ENCODE measurements around the gene RAD51B.

Gene RAD51B

DNA sequence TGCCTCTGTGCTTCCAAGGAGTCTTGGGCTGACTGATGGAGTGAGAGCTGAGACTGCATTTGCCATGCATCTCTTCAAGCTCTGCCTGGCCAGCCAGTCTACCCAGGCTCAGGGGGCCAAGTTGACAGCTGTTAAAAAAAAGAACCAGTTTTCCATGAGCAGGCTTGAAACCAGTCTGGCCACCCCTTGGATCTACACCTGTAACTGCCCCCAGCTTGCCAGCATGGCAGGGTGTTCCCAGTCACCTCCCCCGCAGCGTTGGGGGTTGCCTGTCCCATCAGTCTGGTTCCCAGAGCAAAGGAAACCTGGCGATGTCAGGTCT lies 770.6 kb downstream of the RAD51B start:
- no peak overlapping the region for H3K4me3 Mint-ChIP-seq
- peaks cover 11% of the 10 kb centered on the region for H3K4me1 Mint-ChIP-seq
- H3K9me3 Mint-ChIP-seq = no peaks in the 10 kb centered on the region
- H3K27me3 Mint-ChIP-seq = no peaks in the 10 kb centered on the region
- DNase-seq (ENCODE audit: low spot score in 2 of 2) (no peak), ATAC-seq (ENCODE audit: low read depth) (no peak)
- no peak overlapping the region for H3K27ac Mint-ChIP-seq
- H3K36me3 Mint-ChIP-seq = no peaks in the 10 kb centered on the region

- Mint-ChIP-seq H3K27me3 (no peaks in the 10 kb centered on the region), H3K36me3 (no peaks in the 10 kb centered on the region), H3K27ac (no peak overlapping the region), H3K4me1 (peaks cover 11% of the 10 kb centered on the region), H3K4me3 (no peak overlapping the region), H3K9me3 (no peaks in the 10 kb centered on the region)
- DNase-seq (ENCODE audit: low spot score in 2 of 2) (no peak), ATAC-seq (ENCODE audit: low read depth) (no peak)
Measured at GRCh38 chr14:68591786-68592185, 772.2 kb downstream of the RAD51B start.

- Mint-ChIP-seq H3K27ac (no peak overlapping the region), H3K4me1 (peaks cover 9% of the 10 kb centered on the region), H3K27me3 (no peaks in the 10 kb centered on the region), H3K36me3 (no peaks in the 10 kb centered on the region), H3K4me3 (no peak overlapping the region), H3K9me3 (no peaks in the 10 kb centered on the region)
- ATAC-seq (ENCODE audit: low read depth) (no peak), DNase-seq (ENCODE audit: low spot score in 2 of 2) (no peak)
Measured at GRCh38 chr14:68592948-68593556, 773.5 kb downstream of the RAD51B start.

DNA sequence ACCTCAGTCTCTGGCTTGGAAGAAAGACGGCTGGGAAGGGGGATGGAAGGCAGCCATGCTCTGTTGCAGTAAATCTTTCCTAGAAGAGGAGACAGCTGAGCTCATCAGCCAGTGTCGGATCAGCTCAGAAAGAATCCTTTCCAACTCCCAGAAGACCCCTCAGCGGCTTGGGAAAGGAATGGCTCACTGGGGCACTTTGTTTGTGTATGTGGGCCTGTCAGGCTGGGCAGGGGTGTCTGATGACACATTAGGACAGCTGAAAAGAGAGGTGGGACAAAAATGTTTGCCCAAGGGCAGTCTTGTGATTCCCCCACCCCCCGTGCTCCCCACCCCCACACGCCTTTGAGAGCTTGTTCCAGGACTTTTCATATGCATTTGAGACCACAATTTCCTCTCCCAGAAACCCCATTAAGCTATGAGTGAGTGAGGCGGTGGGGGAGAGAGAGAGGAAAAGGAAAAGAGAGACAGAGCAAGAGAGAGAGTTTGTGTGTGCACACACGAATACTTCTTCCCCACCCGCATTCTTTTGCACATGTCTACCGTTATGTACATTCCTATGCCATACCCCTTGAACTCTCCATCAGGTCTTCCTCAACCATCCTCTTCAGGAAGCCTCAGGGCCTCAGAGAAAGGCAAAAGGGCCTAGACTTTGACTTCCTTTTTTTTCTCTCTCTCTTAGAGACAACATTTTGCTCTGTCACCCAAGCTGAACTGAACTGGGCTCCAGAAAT lies 774.4 kb downstream of the RAD51B start:
- peak overlapping the region; percentile 28 for H3K27ac Mint-ChIP-seq
- H3K9me3 Mint-ChIP-seq = no peaks in the 10 kb centered on the region
- no peak overlapping the region for H3K4me3 Mint-ChIP-seq
- peak; percentile 62 for ATAC-seq (ENCODE audit: low read depth)
- H3K27me3 Mint-ChIP-seq = no peaks in the 10 kb centered on the region
- H3K36me3 Mint-ChIP-seq = no peaks in the 10 kb centered on the region
- H3K4me1 Mint-ChIP-seq = peaks cover 9% of the 10 kb centered on the region
- DNase-seq (ENCODE audit: low spot score in 2 of 2) = peak in 1 of 2 donors; percentile 8

GRCh38 chr14:68594737-68595380 lies 775.3 kb downstream of the RAD51B start:
- ATAC-seq (ENCODE audit: low read depth) (no peak), DNase-seq (ENCODE audit: low spot score in 2 of 2) (no peak)
- Mint-ChIP-seq H3K27ac (peak overlapping the region; percentile 28), H3K9me3 (no peaks in the 10 kb centered on the region), H3K36me3 (no peaks in the 10 kb centered on the region), H3K27me3 (no peaks in the 10 kb centered on the region), H3K4me3 (no peak overlapping the region), H3K4me1 (peaks cover 9% of the 10 kb centered on the region)

DNA sequence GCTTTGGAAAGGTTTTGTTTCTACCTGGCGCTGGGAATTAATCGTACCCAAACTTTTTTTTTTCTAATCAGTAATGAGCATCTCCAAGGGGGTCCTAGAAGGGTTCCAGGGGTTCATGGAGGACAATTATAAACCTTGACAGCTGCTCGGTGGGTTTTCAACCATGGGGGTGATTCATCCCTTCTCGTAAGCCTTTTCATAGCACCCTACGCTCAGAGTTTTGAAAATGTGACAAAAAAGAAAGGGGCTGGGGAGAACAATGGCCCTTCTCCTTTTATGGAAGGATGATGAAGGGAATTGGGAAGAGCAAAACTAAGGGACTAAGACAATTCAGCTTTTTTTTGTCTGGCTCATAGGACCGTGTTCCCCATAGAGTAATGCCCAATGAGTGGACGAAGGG lies 776.6 kb downstream of the RAD51B start:
- Mint-ChIP-seq H3K4me1 (peaks cover 9% of the 10 kb centered on the region), H3K9me3 (no peaks in the 10 kb centered on the region), H3K36me3 (no peaks in the 10 kb centered on the region), H3K27me3 (no peaks in the 10 kb centered on the region), H3K27ac (no peak overlapping the region), H3K4me3 (no peak overlapping the region)
- no peak for DNase-seq (ENCODE audit: low spot score in 2 of 2)
- ATAC-seq (ENCODE audit: low read depth) = no peak

DNA sequence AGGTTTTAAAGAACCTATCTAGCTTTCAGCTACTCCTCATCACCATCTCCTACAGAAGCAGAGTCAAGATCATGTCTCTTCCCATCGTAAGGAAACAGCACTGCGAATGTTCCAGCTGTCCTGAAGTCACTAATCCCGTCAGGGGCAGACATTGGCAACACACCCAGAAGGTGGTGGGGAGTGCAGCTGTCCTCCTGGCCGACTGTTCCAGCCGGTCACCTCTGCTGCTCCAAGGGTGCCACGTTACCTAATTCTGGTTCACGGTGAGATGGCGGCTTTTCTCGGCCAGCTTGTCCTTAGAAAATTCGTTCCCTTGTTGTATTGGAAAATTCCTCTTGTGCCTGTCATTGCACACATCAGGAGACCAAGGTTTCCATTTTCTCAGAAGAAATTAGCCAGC lies 777.1 kb downstream of the RAD51B start:
- no peak overlapping the region for H3K27ac Mint-ChIP-seq

GRCh38 chr14:68598089-68598488 lies 778.5 kb downstream of the RAD51B start:
- no peak overlapping the region for H3K27ac Mint-ChIP-seq
- H3K4me1 Mint-ChIP-seq = peaks cover 9% of the 10 kb centered on the region
- H3K9me3 Mint-ChIP-seq = no peaks in the 10 kb centered on the region
- ATAC-seq (ENCODE audit: low read depth) = no peak
- no peak for DNase-seq (ENCODE audit: low spot score in 2 of 2)
- no peak overlapping the region for H3K4me3 Mint-ChIP-seq
- H3K27me3 Mint-ChIP-seq = no peaks in the 10 kb centered on the region
- H3K36me3 Mint-ChIP-seq = peaks cover 1% of the 10 kb centered on the region

More for the DNA sequence above, 777.1 kb downstream of the RAD51B start:
- no peaks in the 10 kb centered on the region for H3K36me3 Mint-ChIP-seq
- H3K27me3 Mint-ChIP-seq = no peaks in the 10 kb centered on the region
- peaks cover 9% of the 10 kb centered on the region for H3K4me1 Mint-ChIP-seq
- ATAC-seq (ENCODE audit: low read depth) (no peak), DNase-seq (ENCODE audit: low spot score in 2 of 2) (no peak)
- no peak overlapping the region for H3K4me3 Mint-ChIP-seq
- no peaks in the 10 kb centered on the region for H3K9me3 Mint-ChIP-seq

- peaks cover 1% of the 10 kb centered on the region for H3K36me3 Mint-ChIP-seq
- H3K4me1 Mint-ChIP-seq = peaks cover 5% of the 10 kb centered on the region
- H3K27ac Mint-ChIP-seq = no peak overlapping the region
- ATAC-seq (ENCODE audit: low read depth) (no peak), DNase-seq (ENCODE audit: low spot score in 2 of 2) (no peak)
- H3K27me3 Mint-ChIP-seq = no peaks in the 10 kb centered on the region
- no peak overlapping the region for H3K4me3 Mint-ChIP-seq
- H3K9me3 Mint-ChIP-seq = no peaks in the 10 kb centered on the region
Measured at GRCh38 chr14:68598621-68599447, 779.3 kb downstream of the RAD51B start.

DNA sequence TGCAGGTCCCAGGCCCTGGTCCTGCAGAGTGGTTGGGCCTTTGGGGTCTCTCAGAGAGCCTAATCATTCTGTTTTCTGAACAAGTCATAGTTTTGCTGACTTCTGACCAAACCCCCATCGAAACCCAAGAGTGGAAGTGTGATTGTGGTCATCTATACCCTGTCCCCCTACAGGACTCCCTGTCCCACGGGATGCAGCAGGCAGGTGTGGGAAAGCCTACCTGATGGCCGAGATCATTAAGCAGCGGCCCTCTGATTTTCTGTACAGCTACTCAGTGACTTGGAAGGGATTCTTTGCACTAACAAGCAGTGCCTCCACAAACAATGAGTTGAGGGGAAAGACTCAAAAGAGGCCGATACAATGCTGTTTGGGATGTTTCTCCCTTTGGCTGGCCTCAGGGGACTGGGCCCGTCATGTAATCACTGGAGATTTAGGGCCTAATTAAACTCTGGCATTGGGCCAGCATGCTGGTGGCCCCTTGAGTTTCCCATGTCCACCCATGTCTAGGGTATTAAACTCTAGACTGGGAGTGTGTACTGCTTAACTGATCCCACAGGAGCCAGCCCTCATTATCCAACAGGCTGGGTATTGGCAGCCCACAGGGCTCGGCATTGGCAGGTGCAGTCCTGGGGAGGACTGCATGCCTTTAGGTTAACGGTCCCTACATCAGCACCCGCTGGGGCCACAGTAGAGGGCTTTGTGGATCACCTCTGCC lies 780.5 kb downstream of the RAD51B start:
- Mint-ChIP-seq H3K9me3 (no peaks in the 10 kb centered on the region), H3K36me3 (peaks cover 3% of the 10 kb centered on the region), H3K27me3 (no peaks in the 10 kb centered on the region), H3K4me3 (no peak overlapping the region), H3K27ac (no peak overlapping the region), H3K4me1 (no peaks in the 10 kb centered on the region)
- no peak for DNase-seq (ENCODE audit: low spot score in 2 of 2)
- no peak for ATAC-seq (ENCODE audit: low read depth)

GRCh38 chr14:68602507-68602906 lies 782.9 kb downstream of the RAD51B start:
- Mint-ChIP-seq H3K4me3 (no peak overlapping the region), H3K9me3 (no peaks in the 10 kb centered on the region), H3K4me1 (peaks cover 1% of the 10 kb centered on the region), H3K36me3 (peaks cover 7% of the 10 kb centered on the region), H3K27ac (no peak overlapping the region), H3K27me3 (no peaks in the 10 kb centered on the region)
- no peak for DNase-seq (ENCODE audit: low spot score in 2 of 2)
- no peak for ATAC-seq (ENCODE audit: low read depth)

GRCh38 chr14:68603533-68604360 lies 784.2 kb downstream of the RAD51B start:
- Mint-ChIP-seq H3K4me3 (no peak overlapping the region), H3K9me3 (no peaks in the 10 kb centered on the region), H3K36me3 (peaks cover 7% of the 10 kb centered on the region), H3K27me3 (no peaks in the 10 kb centered on the region), H3K27ac (no peak overlapping the region), H3K4me1 (peaks cover 10% of the 10 kb centered on the region)
- no peak for DNase-seq (ENCODE audit: low spot score in 2 of 2)
- no peak for ATAC-seq (ENCODE audit: low read depth)

DNA sequence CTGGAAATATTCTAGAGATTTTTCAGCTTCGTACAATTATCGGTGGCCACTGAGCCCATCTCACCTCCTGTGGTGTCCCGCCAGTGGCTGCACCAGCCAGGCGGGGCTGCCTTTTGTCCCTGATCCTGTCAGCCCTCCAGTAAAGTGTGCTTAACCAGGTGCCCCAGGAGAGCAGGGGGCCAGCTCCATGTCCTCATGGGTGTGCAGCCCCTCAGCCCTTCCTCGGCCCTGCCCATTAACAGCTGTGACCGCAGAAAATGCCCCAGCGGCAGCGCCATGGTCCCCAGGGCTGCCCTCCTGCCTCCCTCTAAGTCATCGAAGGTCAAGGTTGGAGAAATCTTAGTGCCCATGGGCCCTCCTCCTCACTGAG lies 784.8 kb downstream of the RAD51B start:
- no peaks in the 10 kb centered on the region for H3K27me3 Mint-ChIP-seq
- H3K27ac Mint-ChIP-seq = no peak overlapping the region
- H3K36me3 Mint-ChIP-seq = peaks cover 7% of the 10 kb centered on the region

More for the DNA sequence above, 784.8 kb downstream of the RAD51B start:
- H3K9me3 Mint-ChIP-seq = no peaks in the 10 kb centered on the region
- H3K4me3 Mint-ChIP-seq = no peak overlapping the region
- DNase-seq (ENCODE audit: low spot score in 2 of 2) (no peak), ATAC-seq (ENCODE audit: low read depth) (no peak)
- peaks cover 10% of the 10 kb centered on the region for H3K4me1 Mint-ChIP-seq

Measured in memory B cell (primary cell).